Measurements from ENCODE around the gene CATSPER4.

The CATSPER4 gene

GRCh38 chr1:26177182-26177684 is 13.2 kb upstream of the CATSPER4 start, which contains the start of gene CNKSR1:
Gene CNKSR1, plus strand, starts transcription at chr1:26177491. Its CDS starts 57 bp downstream, at chr1:26177548.
- TF ChIP-seq CTCF (IDR thresholded peaks at IDR 0.05; ENCODE audit: low read depth, low read length): no peak
- H3K4me3 ChIP-seq (ENCODE audit: low read depth, low read length): no peak within 1 kb of the TSS

- TF ChIP-seq CTCF (IDR thresholded peaks at IDR 0.05; ENCODE audit: low read depth, low read length): no peak
- no peak overlapping the region for H3K4me3 ChIP-seq (ENCODE audit: low read depth, low read length)
Measured at GRCh38 chr1:26180010-26180506, 10.3 kb upstream of the CATSPER4 start.

GRCh38 chr1:26181586-26182382 is 8.6 kb upstream of the CATSPER4 start:
- H3K4me3 ChIP-seq (ENCODE audit: low read depth, low read length): no peak overlapping the region
- no peak for TF ChIP-seq CTCF (IDR thresholded peaks at IDR 0.05; ENCODE audit: low read depth, low read length)

- no peak overlapping the region for H3K4me3 ChIP-seq (ENCODE audit: low read depth, low read length)
- no peak for TF ChIP-seq CTCF (IDR thresholded peaks at IDR 0.05; ENCODE audit: low read depth, low read length)
Measured at GRCh38 chr1:26182383-26182696, 8.1 kb upstream of the CATSPER4 start.

GRCh38 chr1:26184086-26184485 is 6.3 kb upstream of the CATSPER4 start:
- TF ChIP-seq CTCF (IDR thresholded peaks at IDR 0.05; ENCODE audit: low read depth, low read length): no peak
- H3K4me3 ChIP-seq (ENCODE audit: low read depth, low read length): no peak overlapping the region

GRCh38 chr1:26184883-26185282 is 5.5 kb upstream of the CATSPER4 start:
- H3K4me3 ChIP-seq (ENCODE audit: low read depth, low read length): no peak overlapping the region
- TF ChIP-seq CTCF (IDR thresholded peaks at IDR 0.05; ENCODE audit: low read depth, low read length): no peak

GRCh38 chr1:26187882-26188281 is 2.5 kb upstream of the CATSPER4 start:
- H3K4me3 ChIP-seq (ENCODE audit: low read depth, low read length): no peak overlapping the region
- no peak for TF ChIP-seq CTCF (IDR thresholded peaks at IDR 0.05; ENCODE audit: low read depth, low read length)

Data from WI38 (cell line).